Body of pancreas (tissue), 4 donors: ENCODE results near the gene DLGAP5.

Experiments
- POLR2A ChIP-seq, 3 donors: fragments of 450-650 bp; IDR thresholded peaks; one replicate each; pipeline ENCODE4 v1.6.1; 2016; ENCODE audit warnings: antibody characterized with exemption in 3 of 3, mild to moderate bottlenecking in 2 of 3
- TF ChIP-seq, protein P1 (sequence below), 7 experiments: fragments of 450-650 bp in 4 of 7; fragments of 200-600 bp in 3 of 7; sonication (generic) in 3 of 7; IDR thresholded peaks; one replicate each; pipeline ENCODE4 v1.5.1; 2016 to 2019; ENCODE audit warnings: antibody characterized with exemption in 7 of 7

GRCh38 chr14:55125403-55125802 is 66.0 kb downstream of the DLGAP5 start:
- TF ChIP-seq, protein P1, sequence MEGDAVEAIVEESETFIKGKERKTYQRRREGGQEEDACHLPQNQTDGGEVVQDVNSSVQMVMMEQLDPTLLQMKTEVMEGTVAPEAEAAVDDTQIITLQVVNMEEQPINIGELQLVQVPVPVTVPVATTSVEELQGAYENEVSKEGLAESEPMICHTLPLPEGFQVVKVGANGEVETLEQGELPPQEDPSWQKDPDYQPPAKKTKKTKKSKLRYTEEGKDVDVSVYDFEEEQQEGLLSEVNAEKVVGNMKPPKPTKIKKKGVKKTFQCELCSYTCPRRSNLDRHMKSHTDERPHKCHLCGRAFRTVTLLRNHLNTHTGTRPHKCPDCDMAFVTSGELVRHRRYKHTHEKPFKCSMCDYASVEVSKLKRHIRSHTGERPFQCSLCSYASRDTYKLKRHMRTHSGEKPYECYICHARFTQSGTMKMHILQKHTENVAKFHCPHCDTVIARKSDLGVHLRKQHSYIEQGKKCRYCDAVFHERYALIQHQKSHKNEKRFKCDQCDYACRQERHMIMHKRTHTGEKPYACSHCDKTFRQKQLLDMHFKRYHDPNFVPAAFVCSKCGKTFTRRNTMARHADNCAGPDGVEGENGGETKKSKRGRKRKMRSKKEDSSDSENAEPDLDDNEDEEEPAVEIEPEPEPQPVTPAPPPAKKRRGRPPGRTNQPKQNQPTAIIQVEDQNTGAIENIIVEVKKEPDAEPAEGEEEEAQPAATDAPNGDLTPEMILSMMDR (IDR thresholded peaks at IDR 0.05): no peak
- no peak for TF ChIP-seq POLR2A (IDR thresholded peaks at IDR 0.05)
